ENCODE results near the gene PTPRN2. TPM values are rescaled to one million over a fixed set of nuclear protein-coding genes. Genes with fewer than 3 reads are reported as not detected.

PTPRN2 gene
- total and polyA plus RNA-seq, 2 of the 8 experiments (the other 6 are each of a cell fraction or from before 2014, with no cell fraction given), result 2.6 to 4.5 TPM

DNA sequence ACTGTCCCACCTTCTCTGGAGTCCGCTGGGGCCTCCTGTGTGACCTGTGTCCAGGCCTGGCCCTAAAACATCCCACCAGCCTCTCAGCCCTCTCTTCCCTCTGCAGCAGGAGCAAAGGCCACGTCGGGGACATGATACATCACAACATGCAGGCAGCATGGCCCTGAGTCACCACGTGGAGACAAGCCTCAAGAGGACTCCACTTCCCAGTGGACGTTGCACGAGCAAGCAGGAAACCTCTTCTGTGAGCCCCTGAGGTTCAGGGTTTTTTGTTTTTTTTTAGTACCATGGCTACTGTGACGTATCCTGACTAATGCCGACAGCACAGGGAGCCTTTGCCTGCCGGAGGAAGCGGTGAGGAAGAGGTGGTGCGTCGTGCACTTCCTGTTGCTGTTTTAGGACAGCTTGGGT, 1084.9 kb downstream of the PTPRN2 start (continued):
- TF ChIP-seq CTCF (IDR thresholded peaks at IDR 0.05; ENCODE audit: control extremely low read depth in 1 of 3, insufficient read depth in 1 of 3, low read depth in 1 of 3, low read length in 3 of 3), result no peak
- TF ChIP-seq MAFK (IDR thresholded peaks at IDR 0.05; ENCODE audit: low read depth, low read length), result no peak

Data from H1 (cell line).